ENCODE results near the gene KANSL1L. TPM values are rescaled to one million over a fixed set of nuclear protein-coding genes. Genes with fewer than 3 reads are reported as not detected.

Gene KANSL1L
- total RNA-seq, 1 donor from 2014 or later, result 21.0 TPM

GRCh38 chr2:210022824-210023223 lies 148.4 kb downstream of the KANSL1L start:
- no peak overlapping the region for H3K27ac Mint-ChIP-seq (ENCODE audit: unreplicated experiment)
- no peak overlapping the region for H3K4me3 Mint-ChIP-seq (ENCODE audit: unreplicated experiment)
- DNase-seq (ENCODE audit: extremely low spot score, unreplicated experiment), result no peak
- no peaks in the 10 kb centered on the region for H3K27me3 Mint-ChIP-seq (ENCODE audit: unreplicated experiment)
- TF ChIP-seq, protein P1, sequence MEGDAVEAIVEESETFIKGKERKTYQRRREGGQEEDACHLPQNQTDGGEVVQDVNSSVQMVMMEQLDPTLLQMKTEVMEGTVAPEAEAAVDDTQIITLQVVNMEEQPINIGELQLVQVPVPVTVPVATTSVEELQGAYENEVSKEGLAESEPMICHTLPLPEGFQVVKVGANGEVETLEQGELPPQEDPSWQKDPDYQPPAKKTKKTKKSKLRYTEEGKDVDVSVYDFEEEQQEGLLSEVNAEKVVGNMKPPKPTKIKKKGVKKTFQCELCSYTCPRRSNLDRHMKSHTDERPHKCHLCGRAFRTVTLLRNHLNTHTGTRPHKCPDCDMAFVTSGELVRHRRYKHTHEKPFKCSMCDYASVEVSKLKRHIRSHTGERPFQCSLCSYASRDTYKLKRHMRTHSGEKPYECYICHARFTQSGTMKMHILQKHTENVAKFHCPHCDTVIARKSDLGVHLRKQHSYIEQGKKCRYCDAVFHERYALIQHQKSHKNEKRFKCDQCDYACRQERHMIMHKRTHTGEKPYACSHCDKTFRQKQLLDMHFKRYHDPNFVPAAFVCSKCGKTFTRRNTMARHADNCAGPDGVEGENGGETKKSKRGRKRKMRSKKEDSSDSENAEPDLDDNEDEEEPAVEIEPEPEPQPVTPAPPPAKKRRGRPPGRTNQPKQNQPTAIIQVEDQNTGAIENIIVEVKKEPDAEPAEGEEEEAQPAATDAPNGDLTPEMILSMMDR (IDR thresholded peaks at IDR 0.05), result no peak
- peaks cover 47% of the 10 kb centered on the region for H3K36me3 Mint-ChIP-seq (ENCODE audit: unreplicated experiment)
- no peaks in the 10 kb centered on the region for H3K4me1 Mint-ChIP-seq (ENCODE audit: unreplicated experiment)
- no peaks in the 10 kb centered on the region for H3K9me3 Mint-ChIP-seq (ENCODE audit: unreplicated experiment)

DNA sequence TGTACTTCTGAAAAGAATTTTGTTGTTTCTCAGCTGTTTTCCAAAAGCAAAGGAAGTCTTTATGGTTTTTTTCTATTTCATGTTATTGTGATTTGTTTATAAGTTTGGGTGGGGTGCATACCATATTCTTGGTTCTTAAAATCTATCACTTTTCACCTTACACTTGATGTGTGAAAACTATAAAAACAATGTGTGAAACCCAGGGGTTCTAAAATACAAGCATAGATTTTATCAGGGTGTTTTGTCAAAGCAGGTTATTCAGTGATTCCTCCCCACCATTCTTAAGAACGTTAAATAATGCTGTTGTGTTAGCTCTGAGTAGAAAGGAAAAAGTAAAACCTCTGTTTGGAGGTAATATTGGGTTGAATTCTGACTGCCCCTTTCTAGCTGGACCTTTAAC lies 151.1 kb downstream of the KANSL1L start:
- TF ChIP-seq, protein P1 (IDR thresholded peaks at IDR 0.05), result no peak
- Mint-ChIP-seq H3K27ac (ENCODE audit: unreplicated experiment) (no peak overlapping the region), H3K9me3 (ENCODE audit: unreplicated experiment) (no peaks in the 10 kb centered on the region), H3K27me3 (ENCODE audit: unreplicated experiment) (no peaks in the 10 kb centered on the region), H3K36me3 (ENCODE audit: unreplicated experiment) (peaks cover 51% of the 10 kb centered on the region), H3K4me3 (ENCODE audit: unreplicated experiment) (no peak overlapping the region), H3K4me1 (ENCODE audit: unreplicated experiment) (no peaks in the 10 kb centered on the region)
- no peak for DNase-seq (ENCODE audit: extremely low spot score, unreplicated experiment)

DNA sequence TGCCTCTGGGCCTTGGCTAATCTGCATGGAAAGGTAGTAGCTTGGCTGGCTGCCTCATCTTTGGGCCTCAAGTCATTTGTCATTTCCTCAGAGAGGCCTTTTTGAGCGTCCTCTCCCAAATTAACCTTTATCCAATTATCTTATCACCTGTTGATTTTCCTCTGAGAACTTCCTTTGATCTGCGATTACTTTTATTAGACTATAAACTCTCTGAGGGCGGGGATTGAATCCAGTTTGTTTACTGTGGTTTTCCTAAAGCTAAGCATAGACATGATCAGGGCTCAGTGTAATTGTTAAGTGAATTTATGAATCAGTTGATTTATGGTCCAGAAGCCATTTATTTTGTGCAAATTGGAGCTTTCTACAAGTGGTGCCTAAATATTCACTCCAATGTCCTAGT lies 161.3 kb downstream of the KANSL1L start:
- Mint-ChIP-seq H3K27ac (ENCODE audit: unreplicated experiment) (no peak overlapping the region), H3K4me1 (ENCODE audit: unreplicated experiment) (peaks cover 2% of the 10 kb centered on the region), H3K4me3 (ENCODE audit: unreplicated experiment) (no peak overlapping the region), H3K9me3 (ENCODE audit: unreplicated experiment) (no peaks in the 10 kb centered on the region), H3K27me3 (ENCODE audit: unreplicated experiment) (no peaks in the 10 kb centered on the region), H3K36me3 (ENCODE audit: unreplicated experiment) (peaks cover 25% of the 10 kb centered on the region)
- DNase-seq (ENCODE audit: extremely low spot score, unreplicated experiment), result no peak
- TF ChIP-seq, protein P1 (IDR thresholded peaks at IDR 0.05), result no peak

- TF ChIP-seq, protein P1 (IDR thresholded peaks at IDR 0.05), result no peak
- Mint-ChIP-seq H3K27me3 (ENCODE audit: unreplicated experiment) (no peaks in the 10 kb centered on the region), H3K9me3 (ENCODE audit: unreplicated experiment) (no peaks in the 10 kb centered on the region), H3K27ac (ENCODE audit: unreplicated experiment) (no peak overlapping the region), H3K4me3 (ENCODE audit: unreplicated experiment) (no peak overlapping the region), H3K4me1 (ENCODE audit: unreplicated experiment) (peaks cover 6% of the 10 kb centered on the region), H3K36me3 (ENCODE audit: unreplicated experiment) (peaks cover 22% of the 10 kb centered on the region)
- no peak for DNase-seq (ENCODE audit: extremely low spot score, unreplicated experiment)
Measured at GRCh38 chr2:210009126-210009525, 162.1 kb downstream of the KANSL1L start.

- H3K27ac Mint-ChIP-seq (ENCODE audit: unreplicated experiment), result no peak overlapping the region
- H3K9me3 Mint-ChIP-seq (ENCODE audit: unreplicated experiment), result no peaks in the 10 kb centered on the region
- H3K27me3 Mint-ChIP-seq (ENCODE audit: unreplicated experiment), result no peaks in the 10 kb centered on the region
- peaks cover 22% of the 10 kb centered on the region for H3K36me3 Mint-ChIP-seq (ENCODE audit: unreplicated experiment)
- no peak for DNase-seq (ENCODE audit: extremely low spot score, unreplicated experiment)
- TF ChIP-seq, protein P1 (IDR thresholded peaks at IDR 0.05), result no peak
- peaks cover 19% of the 10 kb centered on the region for H3K4me1 Mint-ChIP-seq (ENCODE audit: unreplicated experiment)
- H3K4me3 Mint-ChIP-seq (ENCODE audit: unreplicated experiment), result no peak overlapping the region
Measured at GRCh38 chr2:210007895-210008294, 163.3 kb downstream of the KANSL1L start.
